ENCODE measurements around the gene TMEM245.
"Not testable (repeated sequence)": the region's sequence is repeated elsewhere in the genome, so short reads cannot be mapped to it uniquely, and the experiment has no call there.

Gene TMEM245

GRCh38 chr9:109063760-109064159, 56.0 kb downstream of the TMEM245 start:
- peak; percentile 22 for DNase-seq (ENCODE audit: low read depth)

DNA sequence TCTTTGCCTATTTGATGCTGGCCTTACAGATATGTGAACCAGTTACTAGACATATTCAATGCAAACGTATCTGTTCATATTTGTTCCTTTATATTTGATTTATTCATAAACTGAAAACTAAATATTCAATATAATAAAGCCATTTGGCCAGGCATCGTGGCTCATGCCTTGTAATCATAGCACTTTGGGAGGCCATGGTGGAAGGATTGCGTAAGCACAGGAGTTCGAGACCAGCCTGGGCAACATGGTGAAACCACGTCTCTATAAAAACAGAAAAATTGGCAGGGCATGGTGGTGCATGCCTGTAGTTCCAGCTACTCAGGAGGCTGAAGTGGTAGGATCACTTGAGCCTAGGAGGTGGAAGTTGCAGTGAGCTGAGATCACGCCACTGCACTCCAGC, 57.2 kb downstream of the TMEM245 start:
- DNase-seq (ENCODE audit: low read depth): no peak

DNA sequence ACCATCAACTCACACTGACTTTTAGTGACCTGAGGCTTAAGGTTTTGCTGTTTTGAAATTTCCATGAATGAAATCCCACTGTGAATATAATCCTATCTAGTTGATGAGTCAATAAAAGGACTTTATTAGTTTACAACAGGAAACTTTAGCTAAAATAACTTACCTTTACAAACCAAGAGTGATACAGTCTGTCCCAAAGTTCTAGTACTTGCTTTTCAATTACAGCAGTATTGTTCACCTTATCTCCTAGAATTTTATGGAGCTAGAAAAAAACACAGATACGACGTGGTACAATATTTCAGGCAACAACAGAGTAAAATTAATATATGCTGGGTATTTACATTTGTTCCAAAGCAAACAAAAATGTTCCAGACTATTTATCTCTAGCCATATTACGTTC, 59.6 kb downstream of the TMEM245 start:
- DNase-seq (ENCODE audit: low read depth): no peak

DNA sequence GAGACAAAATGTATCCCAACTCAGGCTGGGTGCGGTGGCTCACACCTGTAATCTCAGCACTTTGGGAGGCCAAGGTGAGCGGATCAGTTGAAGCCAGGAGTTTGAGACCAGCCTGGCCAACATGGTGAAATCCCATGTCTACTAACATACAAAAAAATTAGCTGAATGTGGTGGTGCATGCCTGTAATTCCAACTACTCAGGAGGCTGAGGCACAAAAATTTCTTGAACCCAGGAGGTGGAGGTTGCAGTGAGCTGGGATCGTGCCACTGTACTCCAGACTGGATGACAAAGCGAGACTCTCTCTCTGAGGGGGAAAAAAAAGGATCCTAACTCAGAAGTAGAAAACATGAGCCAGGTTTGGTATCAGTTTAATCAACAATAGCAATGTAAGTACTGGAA, 66.6 kb downstream of the TMEM245 start:
- DNase-seq (ENCODE audit: low read depth): not testable (repeated sequence)

DNA sequence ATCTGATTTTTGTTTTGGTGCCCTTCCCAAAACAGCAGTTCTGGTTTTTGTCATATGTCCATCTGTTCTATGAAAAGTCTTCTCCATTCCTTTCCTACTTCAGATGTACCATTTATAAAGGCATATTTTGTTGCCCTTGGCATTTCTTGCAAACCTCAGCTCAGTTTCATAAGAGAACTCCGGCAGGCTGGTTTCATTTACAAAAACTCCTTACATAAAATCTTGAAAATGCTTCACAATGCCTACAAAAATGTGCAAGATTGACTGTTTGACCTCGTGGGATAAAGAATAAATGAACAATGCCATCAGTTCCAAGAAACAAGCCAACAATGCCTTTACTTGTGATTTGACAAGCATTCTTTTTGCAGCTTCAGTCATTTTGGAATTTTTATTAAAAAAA, 67.3 kb downstream of the TMEM245 start:
- peak; percentile 56 for DNase-seq (ENCODE audit: low read depth)

GRCh38 chr9:109051733-109052132, 68.0 kb downstream of the TMEM245 start:
- no peak for DNase-seq (ENCODE audit: low read depth)

DNA sequence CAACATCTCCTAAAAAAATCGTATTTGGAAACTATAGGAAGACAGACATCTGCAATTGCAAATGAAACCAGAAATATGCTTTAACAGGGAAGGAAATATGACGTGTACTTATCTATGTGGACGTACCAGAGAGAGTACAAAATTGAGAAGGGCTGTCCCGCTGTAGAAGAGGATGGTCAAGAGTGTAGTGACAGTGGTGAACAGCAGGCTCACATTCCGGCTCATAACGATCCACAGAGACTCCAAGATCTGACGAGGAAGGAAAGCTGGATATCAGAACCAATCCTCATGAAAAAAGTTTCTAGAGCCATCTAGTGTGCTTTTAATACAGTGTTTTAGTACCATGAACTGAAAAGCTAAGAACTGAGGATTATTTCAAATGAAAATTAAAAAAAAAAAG, 69.3 kb downstream of the TMEM245 start:
- no peak for DNase-seq (ENCODE audit: low read depth)

DNA sequence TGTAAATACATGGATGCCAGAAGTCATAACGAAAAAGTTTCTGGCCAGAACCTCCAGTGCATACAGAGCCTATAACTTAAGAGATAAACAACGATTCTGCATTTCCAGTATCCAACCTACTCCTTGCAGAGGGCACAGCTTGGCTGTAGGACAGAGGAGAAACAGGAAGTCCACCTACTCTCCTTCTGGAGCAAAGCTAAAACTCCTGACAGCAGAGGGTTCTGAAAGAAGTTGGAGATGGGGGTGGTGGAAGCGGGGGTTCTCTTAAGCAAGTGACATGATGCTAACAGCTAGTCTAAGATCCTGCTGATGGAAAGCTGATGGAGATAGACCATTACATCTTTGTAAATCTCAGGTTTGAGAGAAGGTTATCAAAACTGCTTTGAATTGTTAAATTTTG, 70.9 kb downstream of the TMEM245 start:
- no peak for DNase-seq (ENCODE audit: low read depth)

DNA sequence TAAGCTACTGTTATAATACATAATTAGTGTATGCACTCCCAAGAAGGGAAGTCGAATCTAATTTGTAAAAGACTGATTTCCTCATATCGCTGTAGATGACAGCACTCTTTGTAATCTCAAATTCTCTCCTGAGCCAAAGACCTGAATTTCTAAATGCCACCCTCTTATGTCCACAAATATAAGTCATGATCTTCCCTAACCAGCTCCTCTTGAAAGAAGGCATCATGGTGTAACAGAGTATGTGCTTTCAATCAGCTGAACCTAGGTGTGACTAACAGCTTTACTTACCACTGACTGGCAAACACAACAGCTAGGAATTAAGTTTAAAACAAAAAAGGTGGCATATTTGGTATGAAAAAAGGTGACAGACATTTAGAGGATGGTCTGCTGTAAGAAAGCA, 72.5 kb downstream of the TMEM245 start:
- DNase-seq (ENCODE audit: low read depth): no peak

DNA sequence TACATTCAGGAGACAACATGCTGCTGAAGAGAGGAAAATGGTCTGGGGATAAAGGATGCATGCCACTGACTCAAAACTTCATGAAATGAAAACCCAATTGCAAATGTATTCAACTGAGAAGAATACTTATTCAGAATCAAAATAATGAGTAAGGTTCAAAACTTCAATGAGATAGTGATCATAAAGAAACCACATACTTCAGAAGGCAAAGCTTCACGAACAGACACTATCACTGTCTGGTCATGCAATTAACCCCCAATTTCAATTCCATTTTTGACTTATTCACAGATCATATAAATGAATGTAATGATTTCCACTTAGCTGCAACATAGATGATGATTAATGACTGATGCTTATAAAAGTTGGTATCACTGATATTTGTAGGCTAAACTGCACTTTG, 73.4 kb downstream of the TMEM245 start:
- no peak for DNase-seq (ENCODE audit: low read depth)

- DNase-seq (ENCODE audit: low read depth): no peak
Measured at GRCh38 chr9:109043578-109043977, 76.2 kb downstream of the TMEM245 start.

GRCh38 chr9:109040571-109040970, 79.2 kb downstream of the TMEM245 start:
- no peak for DNase-seq (ENCODE audit: low read depth)

GRCh38 chr9:109039539-109039938, 80.2 kb downstream of the TMEM245 start:
- DNase-seq (ENCODE audit: low read depth): no peak

DNA sequence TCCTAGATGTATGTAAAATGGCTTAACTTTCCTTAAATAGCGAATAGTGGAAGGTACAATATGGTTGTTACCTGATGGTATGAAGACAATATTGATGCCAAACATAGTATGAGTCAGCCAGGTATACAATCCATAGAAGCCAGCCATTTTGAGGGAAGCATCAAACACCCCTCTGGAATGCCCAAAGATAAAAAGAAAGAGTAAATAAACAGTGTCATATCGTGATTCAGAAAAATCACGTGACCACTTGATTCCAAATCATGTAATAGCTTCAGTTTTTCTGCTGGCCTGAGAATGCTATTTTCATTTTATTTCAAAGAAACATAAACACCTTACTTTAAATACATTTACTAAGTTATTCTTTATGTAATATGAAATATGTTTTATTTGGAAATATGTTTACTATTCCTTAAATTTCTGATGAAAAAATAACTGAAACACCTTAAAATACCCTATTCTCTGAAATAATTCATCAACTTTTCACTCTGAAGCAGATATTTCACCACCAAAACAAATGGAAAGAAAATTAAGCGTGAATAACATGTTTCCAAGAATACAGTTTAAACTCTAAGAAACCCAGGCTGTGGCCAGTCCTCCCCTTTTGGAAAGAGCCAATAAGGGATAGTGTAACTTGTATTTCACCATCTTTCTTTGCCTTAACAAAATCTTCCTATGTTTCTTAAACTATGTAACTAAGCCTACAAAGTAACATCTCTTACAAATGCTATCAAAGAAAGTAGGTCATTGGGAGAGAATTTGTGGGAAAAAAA, 81.6 kb downstream of the TMEM245 start:
- no peak for DNase-seq (ENCODE audit: low read depth)

DNA sequence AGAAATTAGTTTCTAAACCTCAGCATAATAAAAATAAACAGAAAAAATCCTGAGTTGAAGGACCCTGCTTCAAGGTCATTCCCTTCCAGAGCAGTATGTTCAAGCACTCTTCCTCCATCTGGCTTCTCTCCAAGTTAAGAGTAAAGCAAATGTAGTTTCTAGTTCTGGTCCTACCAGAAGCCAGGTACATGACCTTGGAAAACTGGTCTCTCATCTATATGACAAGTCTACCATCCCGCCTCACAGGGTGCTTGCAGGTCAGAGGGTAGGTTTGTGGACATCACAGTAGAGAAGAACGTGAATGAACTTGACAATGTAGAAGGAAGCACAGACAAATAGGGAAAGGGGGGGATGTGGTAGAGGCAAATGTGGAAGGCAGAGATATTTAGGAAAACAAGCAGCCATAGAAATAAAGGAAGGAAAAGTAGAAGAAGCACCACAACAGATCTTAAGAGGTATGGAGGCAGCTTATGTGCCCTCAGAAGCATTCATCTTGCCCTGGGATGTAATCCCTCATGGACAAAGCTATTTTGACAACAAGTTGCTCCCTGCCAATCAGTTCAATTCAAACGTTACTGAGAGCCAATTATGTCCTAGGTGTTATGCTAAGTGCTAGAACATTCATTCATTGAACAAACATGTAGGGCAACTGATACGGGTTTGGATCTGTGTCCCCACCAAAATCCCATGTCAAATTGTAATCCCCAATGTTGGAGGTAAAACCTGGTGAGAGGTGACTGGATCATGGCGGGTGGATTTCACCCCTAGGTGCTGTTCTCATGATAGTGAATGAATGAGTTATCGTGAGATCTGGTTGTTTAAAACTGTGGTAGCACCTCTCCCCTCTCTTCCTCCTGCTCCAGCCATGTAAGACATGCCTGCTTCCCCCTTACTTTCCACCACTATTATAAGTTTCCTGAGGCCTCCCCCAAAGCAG, 82.7 kb downstream of the TMEM245 start:
- no peak for DNase-seq (ENCODE audit: low read depth)

DNA sequence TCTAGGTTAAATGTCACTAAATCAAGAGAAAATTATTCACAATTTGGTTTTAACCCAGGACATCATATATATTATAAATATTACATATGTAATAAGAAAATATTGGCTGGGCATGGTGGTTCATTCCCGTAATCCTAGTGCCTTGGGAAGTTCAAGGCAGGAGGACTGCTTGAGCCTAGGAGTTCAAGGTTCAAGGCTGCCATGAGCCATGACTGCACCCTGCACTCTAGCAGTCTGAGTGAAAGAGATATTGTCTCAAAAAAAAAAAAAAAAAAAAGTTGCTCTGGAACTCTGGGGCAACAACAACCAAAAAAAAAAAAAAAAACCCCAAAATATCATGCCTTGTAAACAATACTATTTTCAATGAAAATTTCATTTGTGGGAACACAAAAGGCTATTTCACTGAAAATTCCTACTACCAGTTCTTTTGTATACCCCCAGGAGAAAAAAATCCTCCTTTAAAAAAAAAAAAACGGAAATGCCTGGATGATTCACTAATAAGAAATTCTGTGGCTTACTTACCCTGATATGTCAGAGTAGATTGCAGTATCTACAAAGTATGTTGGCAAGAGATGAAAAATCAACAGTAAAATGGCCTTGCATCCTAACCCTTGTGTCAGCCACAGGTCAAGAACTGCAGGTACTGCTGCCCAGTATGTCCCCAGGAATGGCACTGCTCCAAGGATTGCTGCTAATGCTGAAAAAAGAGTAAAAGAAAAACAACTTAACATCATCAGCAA, 83.9 kb downstream of the TMEM245 start:
- peak; percentile 33 for DNase-seq (ENCODE audit: low read depth)

- no peak for DNase-seq (ENCODE audit: low read depth)
Measured at GRCh38 chr9:109033941-109034700, 85.6 kb downstream of the TMEM245 start.

DNA sequence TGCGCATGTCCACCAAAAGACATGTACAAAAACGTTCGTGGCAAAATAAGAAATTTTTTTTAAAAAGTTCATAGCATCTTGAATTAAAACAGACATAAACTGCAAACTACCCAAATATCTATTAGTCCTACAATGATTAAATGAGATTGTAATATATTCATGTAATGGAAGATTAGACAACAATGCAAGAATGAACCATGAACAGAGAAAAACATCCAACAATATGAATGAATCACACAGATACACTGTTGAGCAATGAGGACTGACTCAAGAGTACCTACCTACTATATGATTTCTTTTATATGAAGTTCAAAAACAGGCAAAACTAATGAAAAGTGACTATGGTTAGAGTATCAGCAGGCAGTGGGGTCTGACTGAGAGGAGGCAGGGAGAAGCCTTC, 88.5 kb downstream of the TMEM245 start:
- peak; percentile 21 for DNase-seq (ENCODE audit: low read depth)

DNA sequence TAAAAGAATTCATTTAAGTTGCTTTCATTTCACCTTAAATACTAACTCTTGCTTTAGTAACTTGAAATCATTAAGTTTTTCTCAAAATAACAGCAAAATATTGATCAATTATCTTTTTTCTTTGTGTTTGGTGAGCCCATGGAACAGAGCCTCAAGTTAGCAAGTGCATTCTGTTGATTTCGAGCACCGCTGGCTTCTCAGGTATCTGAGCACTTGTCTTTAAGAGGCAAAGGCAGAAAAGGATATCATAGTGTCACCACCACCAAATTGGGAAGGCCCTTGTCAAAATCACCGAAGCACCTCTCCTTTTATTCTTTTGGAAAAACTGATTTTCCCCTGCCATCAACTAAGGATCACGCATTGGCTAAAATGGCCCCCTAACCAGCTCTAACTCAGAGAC, 89.3 kb downstream of the TMEM245 start:
- no peak for DNase-seq (ENCODE audit: low read depth)

DNA sequence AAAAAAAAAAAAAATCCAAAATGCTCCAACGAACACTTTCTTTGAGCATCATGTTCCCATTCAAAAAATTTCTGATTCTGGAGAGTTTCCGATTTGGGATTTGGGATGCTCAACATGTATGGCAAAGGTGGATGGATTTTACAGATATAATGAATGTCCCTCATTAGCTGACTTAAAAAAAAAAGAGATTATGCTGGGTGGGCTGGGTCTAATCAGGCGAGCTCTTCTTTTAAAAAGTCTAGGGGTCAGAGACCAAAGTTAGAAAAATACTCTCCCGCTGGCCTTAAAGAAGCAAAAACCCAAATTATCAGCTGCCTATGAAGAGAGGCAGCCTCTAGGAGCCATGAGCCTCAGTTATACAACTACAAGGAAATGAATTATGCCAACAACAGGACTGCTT, 91.3 kb downstream of the TMEM245 start:
- no peak for DNase-seq (ENCODE audit: low read depth)

DNA sequence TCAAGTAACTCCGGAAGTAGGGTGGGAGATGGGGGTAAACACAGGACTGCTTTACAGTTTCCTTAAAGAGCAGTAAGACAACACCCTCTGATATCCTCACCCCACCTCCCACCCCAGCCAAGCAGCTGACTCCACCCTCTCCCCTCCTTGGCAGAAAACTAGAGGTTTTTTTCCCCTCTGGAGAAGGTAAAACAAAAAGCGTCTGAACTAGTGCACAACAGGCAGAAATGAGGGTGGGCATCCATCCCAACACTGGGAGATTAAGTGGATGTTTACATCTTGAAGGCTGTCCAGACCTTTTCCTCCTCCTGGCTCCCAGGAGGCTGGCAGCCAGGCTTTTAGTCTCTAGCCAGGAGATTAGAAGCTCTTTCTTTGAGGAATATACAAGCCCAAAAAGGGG, 92.6 kb downstream of the TMEM245 start:
- DNase-seq (ENCODE audit: low read depth): no peak

- no peak for DNase-seq (ENCODE audit: low read depth)
Measured at GRCh38 chr9:109026306-109026705, 93.4 kb downstream of the TMEM245 start.

All from stromal cell of bone marrow (primary cell).